ENCODE measurements around the gene SCYL2.

GRCh38 chr12:100360450-100360849 is 93.5 kb downstream of the SCYL2 start:
- TF ChIP-seq EP300 (IDR thresholded peaks at IDR 0.05; ENCODE audit: borderline replicate concordance) (no peak), EGR1 (IDR thresholded peaks at IDR 0.05) (no peak), TAF1 (IDR thresholded peaks at IDR 0.05; ENCODE audit: low read depth) (no peak), MAX (IDR thresholded peaks at IDR 0.05) (no peak), USF1 (IDR thresholded peaks at IDR 0.05) (no peak), REST (IDR thresholded peaks at IDR 0.05; ENCODE audit: low read depth) (no peak), FOXM1 (IDR thresholded peaks at IDR 0.05; ENCODE audit: borderline replicate concordance, low read depth) (no peak), TCF12 (IDR thresholded peaks at IDR 0.05; ENCODE audit: low read depth) (no peak), RAD21 (IDR thresholded peaks at IDR 0.05; ENCODE audit: low read depth) (no peak), TEAD4 (IDR thresholded peaks at IDR 0.05) (no peak)
